Activated T-cell treated with anti-CD3 and anti-CD28 coated beads for 4 hours (primary cell): ENCODE measurements around the gene EDN3.

Experiments used
- DNase-seq: peaks from one replicate; pipeline ENCODE4 v3.0.0-alpha.2; 2020

EDN3 gene

GRCh38 chr20:59371431-59371830 is 71.0 kb downstream of the EDN3 start:
- no peak for DNase-seq

GRCh38 chr20:59374261-59374660 is 73.8 kb downstream of the EDN3 start:
- no peak for DNase-seq

GRCh38 chr20:59375541-59375940 is 75.1 kb downstream of the EDN3 start:
- DNase-seq = no peak
